Endothelial cell of coronary artery (primary cell): ENCODE data around the gene APOL3. TPM values are rescaled to one million over a fixed set of nuclear protein-coding genes. Genes with fewer than 3 reads are reported as not detected.

Experiments used
- total RNA-seq: library from RNA; depleted of rRNA; stranded (reverse); fragments of >200 nt; gene quantifications from 2 replicates; pipeline ENCODE4 v1.2.3, GENCODE V29; 2014

The APOL3 gene
- total RNA-seq = 31.8 and 54.5 TPM in 2 replicates

GRCh38 chr22:36160499-36160942 lies at the start of gene APOL3:
Gene APOL3, minus strand, starts transcription at chr22:36160755. Its CDS starts 11,700 bp downstream, at chr22:36149055.

DNA sequence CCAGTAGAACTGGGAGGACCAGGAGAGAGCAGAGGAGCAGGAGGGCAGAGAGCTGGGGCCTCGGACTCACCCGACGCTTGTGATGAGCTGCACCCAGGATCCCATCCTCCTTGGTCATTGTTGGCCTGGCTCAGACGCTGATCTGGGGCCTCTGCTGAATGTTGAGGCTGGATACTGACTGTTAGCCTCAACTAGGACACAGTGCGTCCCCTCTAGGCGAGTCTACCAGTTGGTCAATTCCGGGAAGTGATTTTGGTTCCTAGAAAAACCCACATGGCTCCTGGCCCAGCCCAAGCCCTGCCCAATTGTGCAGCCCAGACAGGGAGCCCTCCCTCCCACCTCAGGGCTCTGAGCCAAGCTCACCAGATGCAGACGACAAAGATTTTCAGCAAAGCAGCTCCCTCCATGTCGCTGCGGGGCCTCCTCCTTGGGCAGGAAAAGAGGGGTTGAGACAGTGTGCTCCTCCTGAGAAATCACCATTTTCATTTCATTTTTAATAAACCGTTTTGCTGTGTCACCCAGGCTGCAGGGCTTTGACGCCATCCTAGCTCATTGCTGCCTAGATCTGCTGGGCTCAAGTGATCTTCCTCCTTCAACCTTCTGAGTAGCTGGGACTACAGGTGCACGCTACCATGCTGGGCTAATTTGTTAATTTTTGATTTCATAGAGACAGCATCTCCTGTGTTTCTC lies 41.2 kb upstream of the APOL3 start, which contains the start of gene APOL4:
Gene APOL4 (minus strand): TSS at position 180 of the 690 bp plus-strand sequence. CDS start 75 bp downstream, at position 105.

Other genes with a start within 250 kb of the APOL3 start
- 128 and 132 TPM in 2 replicates for gene RBFOX2, start 131.9 kb downstream of the APOL3 start, total RNA-seq
- gene APOL4, start 41.1 kb upstream of the APOL3 start, total RNA-seq = 1.8 and 4.8 TPM in 2 replicates
- 45.3 and 46.3 TPM in 2 replicates for gene APOL2, start 78.8 kb upstream of the APOL3 start, total RNA-seq
- gene APOL1, start 92.4 kb upstream of the APOL3 start, total RNA-seq = 12.7 and 38.8 TPM in 2 replicates
- 1,585 and 2,333 TPM in 2 replicates for gene MYH9, start 227.2 kb upstream of the APOL3 start, total RNA-seq